ENCODE measurements around the gene TARBP1.

Gene TARBP1

GRCh38 chr1:234467821-234468220 is 11.2 kb downstream of the TARBP1 start:
- Histone ChIP-seq H3K4me2 (ENCODE audit: low read length) (no peak overlapping the region), H3K79me2 (ENCODE audit: insufficient read depth, low read length) (no peaks in the 10 kb centered on the region), H2AFZ (ENCODE audit: low read length) (no peak overlapping the region), H3K9ac (ENCODE audit: low read length) (no peak overlapping the region), H3K36me3 (ENCODE audit: insufficient read depth, low read length) (peaks cover 50% of the 10 kb centered on the region), H3F3A (ENCODE audit: insufficient read depth, low read length) (no peaks in the 10 kb centered on the region), H3K27me3 (ENCODE audit: insufficient read depth, low read length) (no peaks in the 10 kb centered on the region), H3K9me2 (ENCODE audit: low read depth, low read length) (no peaks in the 10 kb centered on the region), H3K9me3 (ENCODE audit: low read length) (no peaks in the 10 kb centered on the region), H3K27ac (ENCODE audit: low read depth, low read length, poor library complexity, severe bottlenecking) (no peak overlapping the region), H3K4me1 (ENCODE audit: insufficient read depth, low read length, severe bottlenecking) (peaks cover 4% of the 10 kb centered on the region), H4K20me1 (ENCODE audit: insufficient read depth, low read length) (no peaks in the 10 kb centered on the region), H3K4me3 (ENCODE audit: low read depth, low read length, poor library complexity, severe bottlenecking) (no peak overlapping the region)
- TF ChIP-seq EZH2 (IDR thresholded peaks at IDR 0.05; ENCODE audit: borderline replicate concordance, low read length), result no peak
- TF ChIP-seq CTCF (IDR thresholded peaks at IDR 0.05; ENCODE audit: low read length), result no peak

- Histone ChIP-seq H3K4me2 (ENCODE audit: low read length) (no peak overlapping the region), H3K27ac (ENCODE audit: low read depth, low read length, poor library complexity, severe bottlenecking) (no peak overlapping the region), H3K9me2 (ENCODE audit: low read depth, low read length) (no peaks in the 10 kb centered on the region), H2AFZ (ENCODE audit: low read length) (no peak overlapping the region), H3K36me3 (ENCODE audit: insufficient read depth, low read length) (peaks cover 57% of the 10 kb centered on the region), H4K20me1 (ENCODE audit: insufficient read depth, low read length) (no peaks in the 10 kb centered on the region), H3K4me3 (ENCODE audit: low read depth, low read length, poor library complexity, severe bottlenecking) (no peak overlapping the region), H3K4me1 (ENCODE audit: insufficient read depth, low read length, severe bottlenecking) (no peaks in the 10 kb centered on the region), H3K9ac (ENCODE audit: low read length) (no peak overlapping the region), H3K27me3 (ENCODE audit: insufficient read depth, low read length) (no peaks in the 10 kb centered on the region), H3K79me2 (ENCODE audit: insufficient read depth, low read length) (no peaks in the 10 kb centered on the region), H3K9me3 (ENCODE audit: low read length) (no peaks in the 10 kb centered on the region), H3F3A (ENCODE audit: insufficient read depth, low read length) (no peaks in the 10 kb centered on the region)
- TF ChIP-seq CTCF (IDR thresholded peaks at IDR 0.05; ENCODE audit: low read length) (no peak), EZH2 (IDR thresholded peaks at IDR 0.05; ENCODE audit: borderline replicate concordance, low read length) (no peak)
These were observed 12.0 kb downstream of the TARBP1 start for GRCh38 chr1:234466945-234467344.

GRCh38 chr1:234463749-234464148 is 15.2 kb downstream of the TARBP1 start:
- no peaks in the 10 kb centered on the region; the same call in 1 of the 2 replicates for H3F3A ChIP-seq (ENCODE audit: insufficient read depth, low read length)
- H3K4me3 ChIP-seq (ENCODE audit: low read depth, low read length, poor library complexity, severe bottlenecking), result no peak overlapping the region
- no peaks in the 10 kb centered on the region for H4K20me1 ChIP-seq (ENCODE audit: insufficient read depth, low read length)
- no peak overlapping the region for H3K9ac ChIP-seq (ENCODE audit: low read length)
- H3K9me2 ChIP-seq (ENCODE audit: low read depth, low read length), result no peaks in the 10 kb centered on the region
- no peaks in the 10 kb centered on the region for H3K4me1 ChIP-seq (ENCODE audit: insufficient read depth, low read length, severe bottlenecking)
- H3K4me2 ChIP-seq (ENCODE audit: low read length), result no peak overlapping the region
- H3K36me3 ChIP-seq (ENCODE audit: insufficient read depth, low read length), result peaks cover 77% of the 10 kb centered on the region
- no peaks in the 10 kb centered on the region for H3K27me3 ChIP-seq (ENCODE audit: insufficient read depth, low read length)
- H3K9me3 ChIP-seq (ENCODE audit: low read length), result no peaks in the 10 kb centered on the region
- no peak overlapping the region for H2AFZ ChIP-seq (ENCODE audit: low read length)
- TF ChIP-seq EZH2 (IDR thresholded peaks at IDR 0.05; ENCODE audit: borderline replicate concordance, low read length) (no peak), CTCF (IDR thresholded peaks at IDR 0.05; ENCODE audit: low read length) (no peak)
- H3K27ac ChIP-seq (ENCODE audit: low read depth, low read length, poor library complexity, severe bottlenecking), result no peak overlapping the region
- no peaks in the 10 kb centered on the region for H3K79me2 ChIP-seq (ENCODE audit: insufficient read depth, low read length)
